ENCODE results near the gene ICE2. TPM values are rescaled to one million over a fixed set of nuclear protein-coding genes. Genes with fewer than 3 reads are reported as not detected.

ICE2 gene
- total RNA-seq, 1 donor from 2014 or later = 69.7 TPM

- Mint-ChIP-seq H3K4me3 (peak overlapping the region; percentile 84), H3K9me3 (no peaks in the 10 kb centered on the region), H3K36me3 (ENCODE audit: low read depth) (no peaks in the 10 kb centered on the region), H3K27ac (ENCODE audit: unreplicated experiment) (no peak overlapping the region), H3K4me1 (peaks cover 85% of the 10 kb centered on the region), H3K27me3 (ENCODE audit: low read depth) (peaks cover 45% of the 10 kb centered on the region)
- DNase-seq (ENCODE audit: low read depth, low spot score) = no peak
- no peak for TF ChIP-seq CTCF (conservative IDR thresholded peaks at IDR 0.05)
These were observed 83.5 kb downstream of the ICE2 start for GRCh38 chr15:60395276-60396011.

DNA sequence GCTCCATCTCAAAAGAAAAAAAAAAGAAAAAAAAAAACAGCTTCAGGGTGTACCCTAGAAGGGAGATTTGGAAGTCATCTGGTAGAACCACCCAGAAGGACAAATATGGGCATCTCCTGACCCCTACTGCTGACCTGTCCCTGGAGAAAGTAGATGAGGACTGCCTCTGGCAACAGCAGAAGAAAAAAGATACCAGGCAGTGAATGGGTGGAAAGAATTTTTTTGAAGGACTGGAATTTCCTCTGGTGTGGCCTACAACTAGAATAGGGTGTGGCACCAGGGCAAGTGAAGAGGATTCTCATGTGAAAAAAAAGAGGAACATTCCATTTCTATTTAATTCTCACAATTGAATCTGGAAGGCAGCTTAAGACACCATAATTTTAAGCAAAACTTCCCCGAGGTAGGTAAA is 84.2 kb downstream of the ICE2 start:
- no peak for TF ChIP-seq CTCF (conservative IDR thresholded peaks at IDR 0.05)
- no peaks in the 10 kb centered on the region for H3K36me3 Mint-ChIP-seq (ENCODE audit: low read depth)
- peaks cover 48% of the 10 kb centered on the region for H3K27me3 Mint-ChIP-seq (ENCODE audit: low read depth)
- H3K9me3 Mint-ChIP-seq = no peaks in the 10 kb centered on the region
- no peak for DNase-seq (ENCODE audit: low read depth, low spot score)
- peak overlapping the region; percentile 84 for H3K4me3 Mint-ChIP-seq
- peaks cover 85% of the 10 kb centered on the region for H3K4me1 Mint-ChIP-seq
- no peak overlapping the region for H3K27ac Mint-ChIP-seq (ENCODE audit: unreplicated experiment)

DNA sequence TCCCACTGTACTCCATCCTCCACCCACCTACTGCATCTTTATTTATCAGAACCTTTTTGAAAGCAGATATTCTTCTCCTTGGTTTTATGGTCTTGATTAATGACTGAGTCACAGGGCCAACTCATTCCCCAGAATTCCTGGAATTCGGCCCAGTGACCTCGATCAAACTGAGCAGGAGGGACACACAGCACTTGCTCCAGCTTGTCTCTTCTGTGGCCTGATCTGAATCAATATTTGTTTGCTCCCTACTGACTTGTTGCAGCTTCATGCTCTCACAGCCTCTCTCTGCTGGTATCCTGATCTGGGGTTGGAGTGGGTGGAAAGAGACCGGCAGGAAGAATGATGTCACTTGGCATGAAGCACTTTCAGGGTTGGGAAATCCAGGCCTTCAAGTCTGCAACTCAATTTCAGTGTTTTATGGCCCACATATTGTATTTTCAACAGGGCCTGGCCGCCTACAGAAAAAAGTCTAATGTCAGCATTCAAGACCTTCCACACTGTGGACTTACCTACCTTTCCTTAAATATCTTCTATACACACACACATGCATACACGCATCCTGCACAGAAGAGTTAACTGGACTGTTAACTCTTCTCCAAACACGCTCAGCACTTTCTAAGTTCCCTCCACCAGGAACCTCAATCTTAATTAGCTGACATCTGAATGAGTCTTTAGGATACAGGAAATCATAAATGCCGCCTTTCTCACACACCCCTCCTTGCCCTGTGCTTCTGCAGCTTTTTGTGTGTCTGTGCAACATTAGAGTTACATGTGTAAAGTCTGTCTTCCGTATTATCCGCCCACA is 85.8 kb downstream of the ICE2 start:
- Mint-ChIP-seq H3K9me3 (no peaks in the 10 kb centered on the region), H3K4me3 (peak overlapping the region; percentile 59), H3K27ac (ENCODE audit: unreplicated experiment) (peak overlapping the region; percentile 58), H3K27me3 (ENCODE audit: low read depth) (peaks cover 41% of the 10 kb centered on the region), H3K36me3 (ENCODE audit: low read depth) (no peaks in the 10 kb centered on the region), H3K4me1 (peaks cover 79% of the 10 kb centered on the region)
- no peak for DNase-seq (ENCODE audit: low read depth, low spot score)
- no peak for TF ChIP-seq CTCF (conservative IDR thresholded peaks at IDR 0.05)

- Mint-ChIP-seq H3K4me3 (no peak overlapping the region), H3K27ac (ENCODE audit: unreplicated experiment) (no peak overlapping the region), H3K27me3 (ENCODE audit: low read depth) (peaks cover 40% of the 10 kb centered on the region), H3K9me3 (no peaks in the 10 kb centered on the region), H3K4me1 (peaks cover 78% of the 10 kb centered on the region), H3K36me3 (ENCODE audit: low read depth) (peaks cover 2% of the 10 kb centered on the region)
- TF ChIP-seq CTCF (conservative IDR thresholded peaks at IDR 0.05) = no peak
- DNase-seq (ENCODE audit: low read depth, low spot score) = no peak
These were observed 86.3 kb downstream of the ICE2 start for GRCh38 chr15:60392601-60392985.

- DNase-seq (ENCODE audit: low read depth, low spot score) = no peak
- Mint-ChIP-seq H3K36me3 (ENCODE audit: low read depth) (peaks cover 7% of the 10 kb centered on the region), H3K4me3 (peak overlapping the region; percentile 44), H3K9me3 (no peaks in the 10 kb centered on the region), H3K27ac (ENCODE audit: unreplicated experiment) (peak overlapping the region; percentile 92), H3K27me3 (ENCODE audit: low read depth) (peaks cover 35% of the 10 kb centered on the region), H3K4me1 (peaks cover 73% of the 10 kb centered on the region)
- no peak for TF ChIP-seq CTCF (conservative IDR thresholded peaks at IDR 0.05)
These were observed 87.1 kb downstream of the ICE2 start for GRCh38 chr15:60391722-60392315.
